Skeletal muscle satellite cell (primary cell): ENCODE results near the gene GLIS1.

ENCODE experiments used
- H3K27me3 ChIP-seq: 2 replicates; pipeline ENCODE4 v1.7.0; 2013; ENCODE audit warnings: low read length; ENCODE audit not compliant: control insufficient read depth, insufficient read depth
- H3K36me3 ChIP-seq: 2 replicates; pipeline ENCODE4 v1.7.0; 2013; ENCODE audit warnings: mild to moderate bottlenecking, control low read depth, low read length; ENCODE audit not compliant: insufficient read depth
- H3K4me1 ChIP-seq: 2 replicates; pipeline ENCODE4 v1.7.0; 2013; ENCODE audit warnings: low read length; ENCODE audit not compliant: control insufficient read depth, insufficient read depth
- H3K4me2 ChIP-seq: 2 replicates; pipeline ENCODE4 v1.7.0; 2013; ENCODE audit warnings: mild to moderate bottlenecking, low read length
- H3K4me3 ChIP-seq: 2 replicates; pipeline ENCODE4 v1.7.0; 2013; ENCODE audit warnings: low read length
- H3K9ac ChIP-seq: 2 replicates; pipeline ENCODE4 v1.7.0; 2013; ENCODE audit warnings: mild to moderate bottlenecking, low read depth, low read length, moderate library complexity
- H3K9me3 ChIP-seq: replicated peaks from 2 replicates; pipeline ENCODE4 v1.7.0; 2013; ENCODE audit warnings: mild to moderate bottlenecking, control low read depth, low read length

The GLIS1 gene

DNA sequence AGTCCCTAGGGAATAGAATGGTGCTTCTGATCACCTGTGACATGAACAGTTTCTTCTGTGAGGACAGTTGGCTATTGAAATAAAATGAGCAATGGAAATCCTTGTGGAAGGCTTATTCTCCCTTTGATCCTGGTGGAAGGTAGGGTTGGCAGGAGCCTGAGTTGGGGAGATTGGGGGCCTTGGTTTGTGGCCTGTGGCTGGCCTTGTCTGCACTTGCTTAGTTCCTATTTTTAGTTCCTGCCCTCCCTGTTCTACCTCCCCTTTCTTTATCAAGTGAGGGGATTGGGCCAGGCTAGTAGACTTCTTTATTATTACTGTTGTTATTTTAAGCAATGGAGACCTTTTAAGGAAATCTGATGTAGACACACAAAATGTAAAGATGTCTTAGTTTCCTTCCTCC, 271.6 kb downstream of the GLIS1 start:
- no peak overlapping the region for H3K9ac ChIP-seq
- H3K4me3 ChIP-seq, result no peak overlapping the region
- H3K27me3 ChIP-seq, result peaks cover 27% of the 10 kb centered on the region
- H3K36me3 ChIP-seq, result no peaks in the 10 kb centered on the region
- H3K4me1 ChIP-seq, result peaks cover 6% of the 10 kb centered on the region
- H3K4me2 ChIP-seq, result no peak overlapping the region
- no peaks in the 10 kb centered on the region for H3K9me3 ChIP-seq

- no peak overlapping the region for H3K4me2 ChIP-seq
- H3K36me3 ChIP-seq, result no peaks in the 10 kb centered on the region
- H3K9me3 ChIP-seq, result no peaks in the 10 kb centered on the region
- H3K4me3 ChIP-seq, result no peak overlapping the region
- H3K27me3 ChIP-seq, result peaks cover 45% of the 10 kb centered on the region
- H3K9ac ChIP-seq, result no peak overlapping the region
- H3K4me1 ChIP-seq, result peaks cover 2% of the 10 kb centered on the region
Observed at GRCh38 chr1:53465023-53465957, 273.7 kb downstream of the GLIS1 start.

DNA sequence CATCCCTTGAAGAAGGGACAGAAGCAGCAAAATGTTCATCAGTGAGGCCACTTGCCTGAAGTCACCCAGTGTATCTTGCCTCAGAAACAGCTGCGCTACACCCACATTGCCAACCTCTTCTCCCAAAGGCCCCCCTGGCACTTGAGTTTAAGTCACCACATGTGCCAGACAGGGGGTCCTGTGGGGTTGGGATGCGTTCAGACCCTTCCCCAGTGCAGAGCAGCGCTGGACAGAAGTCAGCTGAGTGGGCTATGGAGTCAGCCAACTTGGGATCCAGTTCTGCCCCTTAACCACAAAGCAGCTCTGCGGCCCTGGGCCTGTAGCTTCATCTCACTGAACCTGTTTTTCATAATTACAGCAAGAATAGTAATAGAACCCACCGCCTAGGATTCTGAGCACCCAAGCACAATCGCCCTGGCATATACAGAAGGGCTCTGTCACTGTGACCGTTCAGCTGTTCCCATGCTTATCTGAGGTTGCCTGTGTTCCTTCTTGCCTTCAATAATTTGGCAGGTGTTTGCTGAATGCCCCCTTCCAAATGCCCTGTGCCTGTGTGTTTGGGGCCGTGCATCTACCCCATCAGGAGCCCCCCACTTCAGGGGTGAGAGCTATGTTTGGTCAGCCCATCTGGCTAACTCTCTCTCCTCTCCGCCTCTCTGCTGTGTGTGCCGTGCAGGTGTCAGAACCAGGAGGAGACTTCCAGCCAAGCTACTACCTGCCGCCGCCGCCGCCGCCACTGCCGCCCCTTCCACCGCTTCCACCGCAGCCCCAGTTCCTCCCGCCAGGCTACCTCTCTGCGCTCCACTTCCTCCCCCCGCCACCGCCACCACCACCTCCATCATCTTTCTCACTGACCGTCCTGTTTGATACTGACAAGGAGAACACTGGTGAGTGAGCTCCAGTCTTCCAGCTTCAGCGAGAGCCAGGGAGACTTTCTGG, 274.7 kb downstream of the GLIS1 start:
- H3K9me3 ChIP-seq, result no peaks in the 10 kb centered on the region

DNA sequence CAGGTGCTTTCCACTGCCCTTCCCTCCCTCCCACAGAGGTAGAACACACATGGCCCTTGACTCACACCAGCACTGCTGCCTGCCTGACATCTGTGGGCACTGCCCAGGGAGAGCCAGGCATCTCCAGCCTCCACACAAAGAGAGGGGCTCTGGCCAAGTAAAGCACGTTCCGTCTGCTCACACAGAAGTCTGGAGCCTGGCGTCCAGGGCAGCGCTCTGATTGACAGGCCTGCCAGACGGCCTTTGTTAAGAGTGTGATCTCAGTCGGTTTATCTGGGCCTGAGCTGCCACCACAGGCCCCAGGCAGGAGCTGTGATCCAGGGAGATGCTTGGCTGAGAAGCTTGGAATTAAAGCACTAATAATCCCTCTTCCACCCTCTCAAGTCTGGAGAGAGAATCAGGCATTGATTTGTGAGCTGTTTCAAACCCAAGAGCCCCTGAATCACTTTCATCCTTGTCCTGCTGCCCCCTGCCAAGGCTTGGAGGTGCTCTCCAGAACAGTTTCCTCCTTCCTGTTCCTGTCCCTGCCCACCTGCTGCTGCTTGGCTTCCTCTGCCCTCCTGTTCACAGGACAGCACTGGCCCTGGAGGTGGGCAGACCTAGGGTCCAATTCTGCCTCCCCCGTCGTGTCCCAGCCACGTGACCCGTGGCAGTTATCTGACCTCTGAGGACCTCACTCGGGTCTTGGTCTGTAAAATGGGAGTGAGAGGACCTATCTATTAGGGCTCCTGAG, 276.0 kb downstream of the GLIS1 start:
- no peaks in the 10 kb centered on the region for H3K36me3 ChIP-seq
- H3K4me2 ChIP-seq, result no peak overlapping the region
- peaks cover 47% of the 10 kb centered on the region for H3K27me3 ChIP-seq
- no peak overlapping the region for H3K9ac ChIP-seq
- H3K4me3 ChIP-seq, result no peak overlapping the region
- no peaks in the 10 kb centered on the region for H3K9me3 ChIP-seq
- H3K4me1 ChIP-seq, result no peaks in the 10 kb centered on the region

More for the DNA sequence above, 274.7 kb downstream of the GLIS1 start:
- Histone ChIP-seq H3K4me3 (no peak overlapping the region), H3K4me1 (no peaks in the 10 kb centered on the region), H3K36me3 (no peaks in the 10 kb centered on the region), H3K27me3 (peaks cover 47% of the 10 kb centered on the region), H3K4me2 (no peak overlapping the region), H3K9ac (no peak overlapping the region)

- peaks cover 45% of the 10 kb centered on the region for H3K27me3 ChIP-seq
- H3K36me3 ChIP-seq, result no peaks in the 10 kb centered on the region
- H3K9me3 ChIP-seq, result no peaks in the 10 kb centered on the region
- no peaks in the 10 kb centered on the region for H3K4me1 ChIP-seq
- no peak overlapping the region for H3K4me3 ChIP-seq
- H3K4me2 ChIP-seq, result no peak overlapping the region
- no peak overlapping the region for H3K9ac ChIP-seq
Observed at GRCh38 chr1:53462193-53462592, 276.8 kb downstream of the GLIS1 start.

DNA sequence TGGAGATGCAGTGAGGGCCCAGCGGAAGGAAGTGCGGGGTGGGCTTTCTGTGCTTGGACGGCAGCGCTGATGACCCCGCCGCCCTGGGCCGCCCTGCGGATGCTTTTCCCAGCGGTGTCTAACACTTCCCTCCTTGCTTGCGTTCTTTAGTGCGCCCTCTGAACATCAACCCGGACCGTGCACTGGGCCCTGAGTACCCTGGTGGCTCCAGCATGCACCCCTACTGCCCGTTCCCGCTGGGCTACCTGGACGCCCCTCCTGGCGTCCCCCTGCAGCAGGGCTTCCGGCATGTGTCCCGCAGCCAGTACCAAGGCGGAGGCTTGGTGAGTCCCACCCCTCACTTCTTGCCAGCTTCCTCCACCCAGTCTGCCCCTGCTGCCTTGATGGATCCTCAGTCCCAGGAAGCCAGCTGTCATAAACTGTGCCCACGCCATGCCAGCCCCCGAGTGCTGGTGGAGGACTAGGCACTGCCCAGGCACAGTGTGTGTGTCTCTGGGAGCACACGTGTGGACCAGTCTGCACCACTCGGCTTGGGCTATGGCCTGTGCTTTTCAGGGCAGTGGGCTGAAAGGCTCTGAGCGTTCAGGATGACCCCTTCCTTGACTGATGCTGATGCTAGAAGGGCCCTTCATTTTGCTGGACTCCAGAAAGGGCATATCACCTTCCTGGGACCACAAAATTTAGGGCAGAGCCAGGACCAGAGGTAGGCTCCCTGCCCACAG, 277.5 kb downstream of the GLIS1 start:
- peaks cover 45% of the 10 kb centered on the region for H3K27me3 ChIP-seq
- no peak overlapping the region for H3K4me2 ChIP-seq
- H3K9ac ChIP-seq, result no peak overlapping the region
- H3K4me1 ChIP-seq, result no peaks in the 10 kb centered on the region
- no peaks in the 10 kb centered on the region for H3K9me3 ChIP-seq
- no peaks in the 10 kb centered on the region for H3K36me3 ChIP-seq
- H3K4me3 ChIP-seq, result no peak overlapping the region

- Histone ChIP-seq H3K36me3 (no peaks in the 10 kb centered on the region), H3K4me2 (no peak overlapping the region), H3K27me3 (peaks cover 46% of the 10 kb centered on the region), H3K4me1 (no peaks in the 10 kb centered on the region), H3K9ac (no peak overlapping the region), H3K9me3 (no peaks in the 10 kb centered on the region), H3K4me3 (no peak overlapping the region)
Observed at GRCh38 chr1:53460666-53461322, 278.2 kb downstream of the GLIS1 start.

DNA sequence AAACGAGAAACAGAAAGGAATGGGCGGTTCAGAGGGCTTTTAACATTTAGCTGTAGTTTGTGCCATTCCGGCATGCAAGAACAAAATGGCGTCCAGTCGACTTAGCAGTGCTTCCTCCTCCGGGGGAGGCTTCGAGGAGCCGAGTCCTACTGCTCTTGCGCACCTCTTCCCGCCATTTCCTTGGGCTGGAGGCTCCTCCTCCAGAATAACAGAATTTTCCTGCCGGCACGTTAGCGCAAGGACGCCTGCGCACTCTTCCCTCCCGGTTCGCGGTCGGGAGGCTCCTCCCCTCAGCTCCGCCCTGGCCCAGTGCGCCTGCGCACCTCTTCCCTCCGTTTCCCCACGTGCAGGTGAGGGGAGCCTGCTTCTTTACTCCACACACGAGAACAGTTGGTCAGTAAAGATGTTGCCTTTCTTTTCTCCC, 278.7 kb downstream of the GLIS1 start:
- no peaks in the 10 kb centered on the region for H3K36me3 ChIP-seq
- H3K27me3 ChIP-seq, result peaks cover 51% of the 10 kb centered on the region
- no peak overlapping the region for H3K4me3 ChIP-seq
- no peaks in the 10 kb centered on the region for H3K9me3 ChIP-seq
- no peak overlapping the region for H3K4me2 ChIP-seq
- H3K9ac ChIP-seq, result no peak overlapping the region
- no peaks in the 10 kb centered on the region for H3K4me1 ChIP-seq

DNA sequence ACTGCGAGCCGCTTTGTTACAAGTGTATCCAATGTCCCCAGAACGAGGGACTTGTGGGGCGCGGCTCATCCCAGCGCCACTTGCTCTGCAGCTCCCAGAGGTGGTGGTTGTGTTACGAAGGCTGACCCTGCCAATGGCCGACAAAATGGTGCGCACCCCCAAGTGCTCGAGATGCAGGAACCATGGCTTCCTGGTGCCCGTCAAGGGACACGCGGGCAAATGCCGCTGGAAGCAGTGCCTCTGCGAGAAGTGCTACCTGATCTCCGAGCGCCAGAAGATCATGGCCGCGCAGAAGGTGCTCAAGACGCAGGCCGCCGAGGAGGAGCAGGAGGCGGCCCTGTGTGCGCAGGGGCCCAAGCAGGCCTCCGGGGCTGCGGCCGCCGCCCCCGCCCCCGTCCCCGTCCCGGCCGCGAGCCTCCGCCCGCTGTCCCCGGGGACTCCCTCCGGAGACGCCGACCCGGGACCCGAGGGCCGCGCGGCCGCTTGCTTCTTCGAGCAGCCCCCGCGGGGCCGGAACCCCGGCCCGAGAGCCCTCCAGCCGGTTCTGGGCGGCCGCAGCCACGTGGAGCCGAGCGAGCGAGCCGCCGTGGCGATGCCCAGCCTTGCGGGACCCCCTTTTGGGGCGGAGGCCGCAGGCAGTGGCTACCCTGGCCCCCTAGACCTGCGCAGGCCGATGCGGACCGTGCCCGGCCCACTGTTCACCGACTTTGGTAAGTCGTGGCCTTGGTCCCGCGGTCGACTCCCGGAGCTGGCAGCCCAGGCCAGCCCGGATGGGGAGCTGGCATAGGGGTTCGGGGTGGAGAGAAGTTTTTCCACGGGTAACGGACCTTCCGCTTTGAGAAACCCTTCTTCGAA, 279.4 kb downstream of the GLIS1 start, which contains the start of gene DMRTB1:
TSS of gene DMRTB1 (plus strand) at position 79 of the 855 bp plus-strand sequence. CDS start at position 134, 55 bp downstream.
- Histone ChIP-seq H3K4me1 (no peaks in the 10 kb centered on the region), H3K4me2 (no peak within 1 kb of the TSS), H3K27me3 (peaks cover 52% of the 10 kb centered on the region), H3K36me3 (no peaks in the 10 kb centered on the region), H3K4me3 (no peak within 1 kb of the TSS), H3K9ac (no peak within 1 kb of the TSS), H3K9me3 (no peaks in the 10 kb centered on the region)
